Neural cell (in vitro differentiated cells): Measurements from ENCODE around the gene CENPX.

ENCODE experiments used
- EP300 ChIP-seq: fragments of 450-650 bp; conservative IDR thresholded peaks from 2 replicates; pipeline ENCODE4 v1.6.1; 2014; ENCODE audit warnings: antibody characterized with exemption, mild to moderate bottlenecking, moderate library complexity; ENCODE audit not compliant: poor library complexity, severe bottlenecking
- EZH2 ChIP-seq: fragments of 200-600, 300-800 bp; shearing (Covaris generic), sonication (generic); IDR thresholded peaks from 2 replicates; pipeline ENCODE4 v1.6.1; 2014; ENCODE audit warnings: antibody characterized with exemption, low read length, borderline replicate concordance, mild to moderate bottlenecking; ENCODE audit not compliant: insufficient read depth, poor library complexity, severe bottlenecking
- MXI1 ChIP-seq: fragments of 450-650 bp; conservative IDR thresholded peaks from 2 replicates; pipeline ENCODE4 v1.6.1; 2014; ENCODE audit warnings: antibody characterized with exemption, mild to moderate bottlenecking; ENCODE audit not compliant: poor library complexity, severe bottlenecking
- POLR2AphosphoS5 ChIP-seq: IDR thresholded peaks from 2 replicates; pipeline ENCODE4 v1.6.1; 2012
- RAD21 ChIP-seq: fragments of 450-650 bp; conservative IDR thresholded peaks from 2 replicates; pipeline ENCODE4 v1.6.1; 2014; ENCODE audit warnings: antibody characterized with exemption, mild to moderate bottlenecking, moderate library complexity
- REST ChIP-seq: IDR thresholded peaks from 2 replicates; pipeline ENCODE4 v1.6.1; 2012; ENCODE audit warnings: borderline replicate concordance
- SMC3 ChIP-seq: fragments of 450-650 bp; conservative IDR thresholded peaks from 2 replicates; pipeline ENCODE4 v1.6.1; 2014; ENCODE audit warnings: antibody characterized with exemption, mild to moderate bottlenecking, moderate library complexity; ENCODE audit not compliant: poor library complexity
- TAF1 ChIP-seq: IDR thresholded peaks from 2 replicates; pipeline ENCODE4 v1.6.1; 2012; ENCODE audit warnings: low read depth
- TF ChIP-seq, protein P1 (sequence below): fragments of 450-650 bp; IDR thresholded peaks from 2 replicates; pipeline ENCODE4 v1.5.1; 2014; ENCODE audit warnings: antibody characterized with exemption, mild to moderate bottlenecking, moderate library complexity; ENCODE audit not compliant: poor library complexity, severe bottlenecking

DNA sequence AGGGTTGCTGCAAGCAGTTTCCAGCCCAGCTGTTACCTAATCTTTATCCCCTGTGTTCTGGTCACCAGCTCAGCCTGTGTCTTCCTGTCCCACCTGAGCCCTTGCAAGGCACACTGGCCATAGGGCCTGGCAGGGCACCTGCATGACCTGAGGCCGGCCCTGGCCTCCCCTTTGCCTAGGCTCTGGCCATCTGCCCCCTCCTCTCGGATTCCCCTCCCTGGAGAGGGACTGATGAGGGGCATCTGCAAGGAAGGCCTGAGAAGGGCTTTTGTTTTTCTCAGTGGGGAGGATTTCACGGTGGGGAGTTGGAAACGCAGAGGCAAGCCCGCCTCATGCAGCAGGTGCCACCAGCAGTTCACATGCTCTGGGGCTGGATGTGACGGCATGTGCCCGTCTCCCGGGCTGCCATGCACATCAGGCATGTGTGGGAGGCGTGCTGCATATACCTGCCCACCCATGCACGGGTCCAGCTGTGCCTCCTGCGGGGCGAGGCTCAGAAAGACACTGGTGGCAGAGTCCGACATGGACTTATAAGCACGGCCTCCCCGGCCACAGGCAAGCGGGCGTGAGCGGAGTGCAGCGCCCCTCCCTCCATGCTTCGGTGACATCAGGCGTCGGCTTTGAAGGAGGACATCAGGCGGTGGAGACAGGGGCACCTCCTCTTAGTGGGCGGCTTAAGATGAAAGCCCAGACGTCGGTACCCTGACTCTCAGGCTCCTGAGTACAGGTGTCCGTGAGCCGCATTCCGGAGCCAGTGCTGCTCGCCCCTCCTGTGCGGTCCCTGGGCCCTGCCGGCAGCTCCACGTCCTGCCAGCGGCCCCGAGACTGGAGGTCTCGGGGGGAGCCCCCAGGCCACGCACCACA lies 28.7 kb downstream of the CENPX start:
- TF ChIP-seq EZH2 (no peak), RAD21 (no peak), TAF1 (no peak), REST (no peak), POLR2AphosphoS5 (no peak), MXI1 (no peak), EP300 (no peak), SMC3 (no peak)
- TF ChIP-seq, protein P1, sequence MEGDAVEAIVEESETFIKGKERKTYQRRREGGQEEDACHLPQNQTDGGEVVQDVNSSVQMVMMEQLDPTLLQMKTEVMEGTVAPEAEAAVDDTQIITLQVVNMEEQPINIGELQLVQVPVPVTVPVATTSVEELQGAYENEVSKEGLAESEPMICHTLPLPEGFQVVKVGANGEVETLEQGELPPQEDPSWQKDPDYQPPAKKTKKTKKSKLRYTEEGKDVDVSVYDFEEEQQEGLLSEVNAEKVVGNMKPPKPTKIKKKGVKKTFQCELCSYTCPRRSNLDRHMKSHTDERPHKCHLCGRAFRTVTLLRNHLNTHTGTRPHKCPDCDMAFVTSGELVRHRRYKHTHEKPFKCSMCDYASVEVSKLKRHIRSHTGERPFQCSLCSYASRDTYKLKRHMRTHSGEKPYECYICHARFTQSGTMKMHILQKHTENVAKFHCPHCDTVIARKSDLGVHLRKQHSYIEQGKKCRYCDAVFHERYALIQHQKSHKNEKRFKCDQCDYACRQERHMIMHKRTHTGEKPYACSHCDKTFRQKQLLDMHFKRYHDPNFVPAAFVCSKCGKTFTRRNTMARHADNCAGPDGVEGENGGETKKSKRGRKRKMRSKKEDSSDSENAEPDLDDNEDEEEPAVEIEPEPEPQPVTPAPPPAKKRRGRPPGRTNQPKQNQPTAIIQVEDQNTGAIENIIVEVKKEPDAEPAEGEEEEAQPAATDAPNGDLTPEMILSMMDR = no peak
